Stimulated activated CD8-positive, alpha-beta memory T cell treated with anti-CD3 and anti-CD28 coated beads, Interleukin-4, amount 100 ng/mL, for 1 hour (primary cell): ENCODE measurements around the gene HAAO.
A peak's percentile ranks its signal among the peaks of the same experiment; 100 is the strongest.
"Not testable (repeated sequence)": the region's sequence is repeated elsewhere in the genome, so short reads cannot be mapped to it uniquely, and the experiment has no call there.

Experiments
- DNase-seq, 2 donors: peaks; one replicate each; pipeline ENCODE4 v3.0.0-alpha.2; 2020; ENCODE audit warnings: low read depth in 2 of 2, low spot score in 1 of 2

The HAAO gene

DNA sequence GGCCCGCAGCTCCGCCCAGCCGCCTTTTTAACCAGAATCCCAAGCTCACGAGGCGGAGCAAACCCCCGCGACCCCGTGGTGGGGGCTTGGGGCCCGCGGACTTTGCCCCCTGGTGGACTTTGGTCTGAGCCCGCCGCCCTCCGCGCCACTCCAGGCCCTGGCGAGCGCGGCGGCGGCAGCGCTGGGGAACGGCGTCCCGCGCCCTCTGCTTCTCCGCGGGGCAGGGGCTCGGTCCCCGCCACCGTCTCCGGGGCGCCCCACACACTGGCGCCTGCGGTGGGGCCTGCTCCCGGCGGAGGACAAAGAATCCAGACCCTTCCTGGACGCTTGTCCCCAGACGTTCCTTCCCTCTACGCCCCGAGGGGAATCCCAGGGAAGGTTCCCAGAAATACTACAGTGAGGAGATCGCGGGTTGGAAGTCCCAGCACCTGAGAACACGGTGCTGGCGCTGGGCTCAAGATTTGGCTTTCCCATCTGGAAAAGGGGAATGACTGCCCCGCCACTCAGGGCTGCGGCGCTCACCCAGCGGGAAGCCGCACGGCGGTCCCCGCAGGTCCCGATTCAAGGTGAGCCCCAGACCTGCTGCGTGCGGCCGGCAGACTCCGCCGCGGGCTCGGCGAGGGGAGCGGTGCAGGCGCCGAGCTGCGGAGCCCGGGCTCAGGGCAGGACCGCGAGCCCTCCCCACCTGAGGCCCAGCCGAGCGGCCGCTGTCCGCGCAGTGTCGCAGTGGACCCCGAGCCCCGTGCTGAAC lies at the start of gene HAAO:
Gene HAAO, minus strand, starts transcription at position 1 of the 751 bp plus-strand sequence. CDS start 47 bp downstream, outside the sequence.
- no peak for DNase-seq

DNA sequence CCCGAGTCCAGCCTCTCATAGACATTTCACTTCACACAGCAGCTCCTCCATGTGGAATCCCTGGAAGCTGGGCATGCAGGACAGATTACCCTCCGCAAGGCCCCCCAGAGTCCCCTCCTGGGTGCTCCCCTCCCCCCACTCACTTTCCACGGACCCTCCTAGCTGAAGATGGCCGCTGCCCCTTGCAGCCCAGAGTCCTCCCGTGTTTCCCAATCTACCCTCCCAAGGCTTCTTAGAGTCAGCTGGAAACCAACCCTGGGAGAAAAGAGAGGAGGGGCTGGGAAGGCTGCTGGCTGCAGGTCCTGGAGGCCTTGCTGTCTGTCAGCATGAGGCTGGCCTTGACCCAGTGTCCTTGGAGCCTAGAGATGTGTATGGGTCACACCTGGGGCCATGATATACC lies 49.0 kb upstream of the HAAO start:
- DNase-seq: no peak

DNA sequence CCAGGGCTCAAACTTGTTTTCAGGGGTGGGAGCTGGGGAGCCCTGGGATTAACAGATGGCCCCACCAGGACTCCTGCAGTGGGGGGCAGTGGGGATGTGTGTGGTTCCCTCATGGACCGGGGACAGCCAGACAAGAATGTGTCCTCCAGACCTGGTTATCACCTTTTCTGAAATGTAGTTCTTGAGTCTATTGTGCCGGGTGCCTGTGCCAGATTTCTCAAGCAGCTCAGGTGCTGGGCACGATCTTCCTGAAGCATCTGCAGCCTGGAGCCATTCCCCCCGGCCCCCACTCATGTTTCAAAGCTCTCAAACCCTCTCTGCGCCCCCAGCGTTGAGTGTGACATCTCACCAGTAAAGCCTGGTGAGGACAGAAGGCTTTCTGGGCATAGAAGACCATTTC lies 48.4 kb upstream of the HAAO start:
- DNase-seq: no peak

DNA sequence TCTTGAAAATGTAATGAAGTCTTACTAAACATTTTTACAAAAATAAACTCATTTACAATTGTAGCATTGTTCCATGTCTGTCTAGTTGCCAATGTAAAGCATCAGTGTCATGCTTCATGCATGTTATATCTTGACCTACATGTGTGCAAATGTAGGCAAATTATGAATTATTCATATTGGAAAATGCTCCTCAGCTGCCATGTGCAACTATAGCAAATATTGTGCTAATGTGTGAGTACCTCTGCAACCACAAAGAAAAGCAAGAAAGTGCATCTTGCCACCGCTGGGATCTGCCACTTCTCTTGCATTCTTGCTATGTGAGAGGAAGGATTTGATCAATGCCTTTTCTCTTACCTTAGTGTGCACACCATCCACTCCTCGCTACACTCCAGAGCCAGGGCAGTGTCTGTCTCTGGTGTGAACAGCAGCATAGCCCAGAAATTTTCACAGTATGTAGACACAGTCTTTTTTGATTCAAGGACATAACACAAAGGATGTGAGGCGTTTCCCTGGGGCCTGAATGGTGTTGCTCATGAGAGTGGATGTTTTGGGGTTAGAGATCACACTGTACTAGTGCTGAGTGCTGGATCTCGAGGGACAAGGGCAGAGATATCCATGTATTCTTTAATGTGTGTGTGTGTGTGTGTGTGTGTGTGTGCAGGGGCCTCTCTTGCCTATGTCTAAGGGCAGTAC lies 47.6 kb upstream of the HAAO start:
- DNase-seq: no peak

GRCh38 chr2:42838133-42838532 lies 45.8 kb upstream of the HAAO start:
- no peak for DNase-seq

GRCh38 chr2:42835577-42836371 lies 43.4 kb upstream of the HAAO start:
- no peak for DNase-seq

DNA sequence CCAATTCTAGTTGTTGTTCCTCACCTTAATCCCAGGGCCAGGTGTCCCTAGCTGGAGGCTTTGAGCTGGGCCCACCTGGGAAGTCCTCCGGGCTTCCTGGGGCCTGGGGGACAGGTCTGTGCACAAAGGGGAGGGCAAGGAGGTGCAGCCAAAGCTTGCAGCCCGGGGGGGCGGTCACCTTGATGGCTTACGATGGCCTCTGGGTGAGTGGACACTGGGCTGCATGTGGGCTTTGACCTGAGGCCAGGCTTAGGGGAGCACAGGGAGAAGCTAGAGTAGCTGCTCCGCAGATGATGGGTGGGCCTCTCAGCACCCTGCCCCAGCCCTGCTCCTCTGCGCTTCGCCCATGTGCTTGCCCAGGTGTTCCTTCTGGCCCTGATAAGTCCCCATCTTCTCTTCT lies 41.8 kb upstream of the HAAO start:
- DNase-seq: no peak

- no peak for DNase-seq
These were observed 39.9 kb upstream of the HAAO start for GRCh38 chr2:42832289-42832634.

- not testable (repeated sequence) for DNase-seq
These were observed 39.3 kb upstream of the HAAO start for GRCh38 chr2:42831575-42832288.

- no peak for DNase-seq
These were observed 38.7 kb upstream of the HAAO start for GRCh38 chr2:42830922-42831574.

DNA sequence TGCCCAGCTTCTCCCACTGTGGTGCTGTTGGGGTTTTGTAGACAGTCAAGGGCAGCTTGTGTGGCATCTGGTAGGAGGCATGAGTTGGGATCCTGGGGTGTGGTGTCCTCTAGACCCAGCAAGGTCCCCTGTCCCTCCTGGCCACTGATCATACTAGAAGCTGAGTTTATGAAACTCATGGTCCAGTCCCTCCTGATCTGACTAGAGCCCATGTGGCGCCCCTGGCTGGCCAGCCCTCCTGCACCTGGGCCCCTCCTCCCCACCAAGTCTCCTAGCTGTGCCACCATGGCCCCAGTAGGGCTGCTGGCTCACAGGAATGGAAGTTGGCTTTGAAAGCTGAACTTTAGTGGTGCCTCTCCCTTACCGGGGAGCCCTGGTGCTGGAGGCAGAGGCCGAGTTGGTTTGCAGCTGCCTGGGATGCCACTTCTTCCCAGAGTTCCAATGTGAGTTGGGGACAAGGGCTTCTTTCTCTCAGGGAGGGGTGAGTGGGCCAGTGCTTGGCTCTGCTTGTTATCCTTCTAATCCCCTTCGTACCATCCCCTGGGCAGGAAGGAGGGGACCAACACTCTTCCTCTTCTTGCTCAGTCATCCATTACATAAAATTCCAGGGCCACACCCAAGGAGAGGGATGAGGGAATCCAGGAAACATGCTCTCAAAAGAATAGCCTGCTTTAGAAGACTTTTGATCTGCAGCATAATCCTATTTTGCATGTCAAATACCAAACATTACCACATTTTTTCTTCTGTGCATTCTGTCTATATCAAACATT lies 37.5 kb upstream of the HAAO start:
- no peak for DNase-seq

GRCh38 chr2:42828487-42829425 lies 36.4 kb upstream of the HAAO start:
- DNase-seq: peak; percentile 28 to 49

GRCh38 chr2:42827647-42828486 lies 35.5 kb upstream of the HAAO start:
- DNase-seq: peak; percentile 60 to 72

- DNase-seq: no peak
These were observed 33.8 kb upstream of the HAAO start for GRCh38 chr2:42826231-42826630.

DNA sequence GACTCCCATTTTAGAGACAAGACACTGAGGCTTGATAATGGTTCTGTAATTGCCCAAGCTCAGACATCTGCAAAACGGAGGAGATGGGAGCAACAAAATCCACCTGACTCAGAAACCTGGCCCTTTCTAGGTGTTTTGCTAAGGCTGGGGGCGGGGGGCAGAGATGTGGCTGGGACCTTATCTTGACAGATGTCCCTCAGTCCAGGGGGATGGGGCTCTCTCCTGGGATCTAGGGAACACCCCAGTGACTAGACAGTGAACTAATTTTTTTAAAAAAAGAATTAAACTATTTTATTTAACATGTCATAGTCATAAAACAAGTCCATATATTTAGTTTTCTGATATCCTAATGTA lies 32.0 kb upstream of the HAAO start:
- DNase-seq: no peak

GRCh38 chr2:42823744-42824453 lies 31.5 kb upstream of the HAAO start:
- no peak for DNase-seq

DNA sequence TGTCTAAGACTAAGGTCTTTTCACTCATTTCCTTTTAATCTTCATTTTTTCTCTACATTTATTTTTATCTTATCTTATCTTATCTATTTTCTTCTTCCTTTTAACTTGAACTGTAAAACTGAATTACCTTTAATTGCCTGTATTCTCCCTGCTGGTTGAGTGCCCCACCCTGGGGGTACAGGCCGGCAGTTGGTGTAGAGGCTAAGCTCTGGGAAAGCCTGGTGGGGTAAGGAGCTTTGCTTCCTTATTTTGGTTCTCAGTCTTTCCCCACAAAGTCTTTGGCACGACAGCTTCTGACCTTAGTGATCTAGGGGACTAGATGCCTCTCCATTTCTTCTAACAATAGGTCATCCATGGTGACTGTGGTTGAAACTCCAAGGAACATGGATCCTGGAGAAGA lies 26.8 kb upstream of the HAAO start:
- no peak for DNase-seq

GRCh38 chr2:42815726-42816125 lies 23.3 kb upstream of the HAAO start:
- DNase-seq: no peak
